GM21737 (cell line): Measurements from ENCODE around the gene NME9.

Experiments
- ATAC-seq: cut with Tn5 transposase; IDR thresholded peaks from one replicate; pipeline ENCODE4 v1.9.1; 2021; ENCODE audit warnings: mild to moderate bottlenecking, moderate library complexity; ENCODE audit not compliant: unreplicated experiment

NME9 gene

DNA sequence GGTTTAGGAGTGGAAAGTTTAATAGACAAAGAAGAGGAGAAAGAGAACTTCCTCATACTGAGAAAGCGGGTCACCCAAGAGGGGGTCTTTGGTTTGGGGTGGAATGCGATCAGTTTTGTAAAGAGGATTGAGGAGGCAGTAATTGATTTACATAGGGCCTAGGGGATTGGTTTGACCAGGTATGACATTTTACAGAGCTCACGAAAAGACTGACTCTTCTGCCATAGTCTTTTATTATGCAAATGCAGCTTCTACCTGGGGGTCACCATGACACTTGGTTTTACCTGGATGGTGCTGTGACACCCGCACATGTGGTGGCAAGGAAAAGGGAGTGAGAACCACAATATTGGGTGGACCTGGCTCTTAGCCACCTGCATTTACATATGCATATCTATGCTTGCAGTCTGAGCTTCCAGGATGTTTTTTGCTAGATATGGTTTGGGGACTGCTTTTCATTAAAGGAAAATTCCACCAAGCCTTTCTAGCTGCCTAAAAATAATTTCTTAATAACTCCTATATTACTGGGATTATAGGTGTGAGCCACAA lies 6.9 kb upstream of the NME9 start:
- ATAC-seq, result no peak

GRCh38 chr3:138334608-138335007 lies 5.0 kb upstream of the NME9 start:
- ATAC-seq, result no peak

GRCh38 chr3:138332472-138333073 lies 2.9 kb upstream of the NME9 start:
- ATAC-seq, result no peak

- no peak for ATAC-seq
Measured at GRCh38 chr3:138331143-138331894, 1.7 kb upstream of the NME9 start.

- no peak for ATAC-seq
Measured at GRCh38 chr3:138329984-138330293, 288 bp upstream of the NME9 start.

GRCh38 chr3:138328341-138328740 lies 1.3 kb downstream of the NME9 start:
- ATAC-seq, result no peak

DNA sequence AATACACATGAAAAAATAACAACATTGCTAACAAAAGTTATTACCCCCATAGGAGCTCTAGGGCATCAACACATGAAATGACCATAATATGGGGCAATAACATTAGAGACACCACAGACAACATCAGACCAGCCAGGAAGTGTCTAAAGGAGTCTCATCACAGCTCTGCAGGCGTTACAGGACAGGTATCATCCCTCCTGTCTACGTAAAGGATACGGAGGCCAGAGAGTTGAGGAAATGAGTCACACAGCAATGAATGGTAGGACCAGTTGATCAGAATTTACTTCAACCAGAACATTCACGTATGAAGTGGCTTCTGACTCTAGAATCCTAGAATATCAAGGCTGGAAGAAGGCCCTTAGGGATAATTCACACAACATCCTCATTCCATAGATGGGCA lies 1.8 kb downstream of the NME9 start:
- ATAC-seq, result no peak

GRCh38 chr3:138326866-138327595 lies 2.6 kb downstream of the NME9 start:
- ATAC-seq, result no peak

- no peak for ATAC-seq
Measured at GRCh38 chr3:138325990-138326389, 3.7 kb downstream of the NME9 start.

GRCh38 chr3:138323971-138324370 lies 5.7 kb downstream of the NME9 start:
- no peak for ATAC-seq

DNA sequence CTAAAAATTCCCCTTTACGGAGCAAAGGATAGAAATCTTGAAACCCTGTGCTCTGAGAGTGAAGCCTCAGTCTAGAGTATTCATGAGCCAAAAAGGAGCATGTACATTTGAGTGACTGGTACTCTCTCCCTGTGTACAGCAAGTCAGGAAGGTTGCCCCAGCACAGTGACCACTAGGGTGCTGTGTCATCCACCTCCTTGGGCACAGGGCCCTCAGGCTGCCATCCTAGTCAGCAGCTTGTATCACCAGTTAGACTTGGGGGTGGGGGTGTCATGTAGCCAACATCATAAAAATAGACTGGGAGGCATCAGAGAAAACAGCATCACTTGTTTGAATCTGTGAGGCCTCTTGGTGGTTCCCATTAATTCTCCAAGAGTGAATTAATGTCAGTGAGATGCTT lies 12.0 kb downstream of the NME9 start:
- no peak for ATAC-seq

DNA sequence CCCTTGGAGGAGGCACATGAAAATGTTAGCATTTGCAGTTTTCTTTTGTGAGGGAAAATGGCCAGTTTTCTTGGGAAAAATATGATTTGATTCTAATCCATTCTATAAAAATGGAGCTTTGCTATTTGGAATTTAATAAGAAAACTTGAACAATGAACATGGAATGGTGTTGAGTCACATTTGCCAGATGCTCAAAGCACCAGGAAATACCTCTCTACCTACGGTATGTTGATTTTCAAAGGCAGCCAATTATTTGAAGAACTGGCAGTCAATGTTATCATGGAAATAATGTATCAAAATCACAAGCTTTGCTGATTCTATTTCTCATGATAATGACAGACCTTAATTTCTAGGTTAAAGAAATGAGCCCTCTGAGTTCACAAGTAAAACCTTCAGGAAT lies 14.9 kb downstream of the NME9 start:
- no peak for ATAC-seq

- ATAC-seq, result no peak
Measured at GRCh38 chr3:138310494-138310893, 19.2 kb downstream of the NME9 start.

- ATAC-seq, result no peak
Measured at GRCh38 chr3:138308783-138309182, 20.9 kb downstream of the NME9 start.

GRCh38 chr3:138307899-138308298 lies 21.8 kb downstream of the NME9 start:
- no peak for ATAC-seq

GRCh38 chr3:138303474-138303873 lies 26.2 kb downstream of the NME9 start:
- no peak for ATAC-seq

DNA sequence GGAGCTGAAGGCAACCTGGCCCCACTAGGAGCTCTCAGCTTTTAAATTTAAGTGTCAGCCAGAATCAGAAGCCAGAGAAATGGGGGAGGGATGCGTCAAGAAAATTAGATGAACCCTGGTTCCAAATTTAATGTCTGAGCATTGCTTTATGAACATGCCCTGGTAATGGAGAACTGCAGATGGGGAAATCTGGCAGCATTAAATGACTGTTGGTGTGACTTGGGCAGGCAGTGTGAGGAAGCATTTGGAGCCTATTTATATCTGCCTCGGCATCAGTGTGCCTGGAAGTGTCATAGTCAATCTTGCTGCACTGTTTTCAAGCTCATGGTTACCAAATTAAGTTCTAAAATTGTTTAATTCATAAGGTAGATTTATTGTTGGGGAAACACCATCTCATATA lies 29.0 kb downstream of the NME9 start:
- no peak for ATAC-seq

- no peak for ATAC-seq
Measured at GRCh38 chr3:138297876-138298275, 31.8 kb downstream of the NME9 start.

DNA sequence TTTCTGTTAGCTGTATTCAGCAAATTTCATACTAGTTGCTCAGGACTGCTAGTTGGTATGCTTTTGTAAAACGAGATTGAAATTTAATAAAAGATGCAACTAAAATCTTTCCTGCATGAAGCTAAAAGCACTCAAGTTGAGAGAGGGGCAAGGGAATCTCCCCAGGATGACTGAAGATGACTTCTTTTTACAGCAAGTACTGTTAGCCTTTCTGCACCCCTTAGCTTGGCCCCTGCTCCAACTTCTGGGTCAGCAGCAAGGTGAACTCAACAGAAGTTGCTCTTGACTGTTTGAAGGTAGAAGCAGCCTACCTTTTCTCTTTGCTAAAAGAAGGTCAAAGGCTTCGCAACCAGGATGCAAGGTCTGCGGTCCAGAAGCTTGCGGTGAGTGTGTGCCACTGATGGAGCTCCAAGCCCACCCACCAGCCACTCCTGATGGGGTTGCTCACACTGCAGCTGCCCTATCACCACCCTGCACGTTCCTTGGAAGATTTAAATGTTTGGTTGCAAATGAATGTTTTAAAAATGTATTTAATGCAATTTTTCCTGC lies 32.5 kb downstream of the NME9 start:
- ATAC-seq, result no peak

- no peak for ATAC-seq
Measured at GRCh38 chr3:138296639-138297038, 33.0 kb downstream of the NME9 start.

DNA sequence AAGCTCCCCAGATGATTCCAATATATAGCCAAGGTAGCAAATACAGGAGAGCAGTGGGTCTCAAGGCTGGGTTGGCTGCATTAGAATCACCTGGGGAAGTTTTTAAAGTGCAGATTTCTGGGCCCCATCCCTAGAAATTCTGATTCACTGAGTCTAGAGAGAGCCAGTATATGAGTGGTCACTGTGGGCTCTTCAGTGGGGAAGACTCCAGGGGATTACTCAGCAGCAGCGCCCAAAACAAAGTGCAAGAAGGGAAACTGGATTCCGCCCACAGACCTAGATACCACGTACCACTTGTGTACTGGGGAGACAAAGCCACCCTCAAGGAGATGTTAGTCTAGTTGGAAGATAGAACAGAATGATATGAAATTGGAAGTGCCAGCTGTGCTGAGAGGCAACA lies 40.0 kb downstream of the NME9 start:
- no peak for ATAC-seq

DNA sequence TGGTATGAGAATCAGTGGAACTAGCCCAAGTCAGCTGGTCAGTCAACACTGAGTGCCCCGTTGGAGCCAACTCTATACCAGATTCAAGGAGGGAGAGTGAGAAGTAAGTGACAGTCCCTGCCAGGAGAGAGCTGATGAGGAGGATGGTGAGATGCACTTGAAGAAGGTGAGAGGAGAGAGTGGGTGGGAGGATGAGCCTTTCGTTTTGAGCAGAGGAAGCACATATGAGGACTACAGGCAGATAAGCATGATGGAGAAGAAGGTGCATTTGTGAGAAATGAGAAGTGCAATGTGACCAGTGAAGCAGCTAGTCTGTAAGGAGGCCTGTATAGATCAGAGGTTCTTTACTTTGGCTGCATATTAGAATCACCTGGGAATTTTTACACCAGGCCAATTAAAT lies 40.4 kb downstream of the NME9 start:
- ATAC-seq, result no peak
